Activated CD4-positive, CD25-positive, alpha-beta regulatory T cell treated with anti-CD3 and anti-CD28 coated beads, Interleukin-2, amount 50 U/mL, for 16 hours (primary cell): ENCODE measurements around the gene GRIN2A.

Experiments used
- DNase-seq: peaks from one replicate; pipeline ENCODE4 v3.0.0-alpha.2; 2020; ENCODE audit warnings: low read depth, low spot score

The GRIN2A gene

GRCh38 chr16:10086620-10087019 lies 95.6 kb downstream of the GRIN2A start:
- no peak for DNase-seq

GRCh38 chr16:10085078-10085798 lies 97.0 kb downstream of the GRIN2A start:
- DNase-seq: no peak

- DNase-seq: no peak
Observed at GRCh38 chr16:10083301-10083700, 98.9 kb downstream of the GRIN2A start.

GRCh38 chr16:10081201-10081940 lies 100.9 kb downstream of the GRIN2A start:
- DNase-seq: no peak

- no peak for DNase-seq
Observed at GRCh38 chr16:10080051-10080772, 102.0 kb downstream of the GRIN2A start.

- no peak for DNase-seq
Observed at GRCh38 chr16:10078541-10078949, 103.7 kb downstream of the GRIN2A start.

- DNase-seq: no peak
Observed at GRCh38 chr16:10077861-10078260, 104.4 kb downstream of the GRIN2A start.

- no peak for DNase-seq
Observed at GRCh38 chr16:10076037-10076436, 106.2 kb downstream of the GRIN2A start.

- DNase-seq: no peak
Observed at GRCh38 chr16:10070591-10070990, 111.6 kb downstream of the GRIN2A start.

- no peak for DNase-seq
Observed at GRCh38 chr16:10069374-10069773, 112.9 kb downstream of the GRIN2A start.

GRCh38 chr16:10067835-10068234 lies 114.4 kb downstream of the GRIN2A start:
- no peak for DNase-seq

- DNase-seq: no peak
Observed at GRCh38 chr16:10067406-10067805, 114.8 kb downstream of the GRIN2A start.

- no peak for DNase-seq
Observed at GRCh38 chr16:10065019-10065418, 117.2 kb downstream of the GRIN2A start.

GRCh38 chr16:10048850-10049249 lies 133.4 kb downstream of the GRIN2A start:
- DNase-seq: no peak

- DNase-seq: no peak
Observed at GRCh38 chr16:10045947-10046346, 136.3 kb downstream of the GRIN2A start.

- no peak for DNase-seq
Observed at GRCh38 chr16:10045291-10045775, 136.9 kb downstream of the GRIN2A start.

GRCh38 chr16:10040136-10041080 lies 141.8 kb downstream of the GRIN2A start:
- DNase-seq: no peak

- DNase-seq: no peak
Observed at GRCh38 chr16:10039220-10040096, 142.8 kb downstream of the GRIN2A start.

GRCh38 chr16:10037751-10038150 lies 144.5 kb downstream of the GRIN2A start:
- DNase-seq: no peak

GRCh38 chr16:10036956-10037355 lies 145.3 kb downstream of the GRIN2A start:
- no peak for DNase-seq
